Measurements from ENCODE around the gene GMPR.

Gene GMPR

DNA sequence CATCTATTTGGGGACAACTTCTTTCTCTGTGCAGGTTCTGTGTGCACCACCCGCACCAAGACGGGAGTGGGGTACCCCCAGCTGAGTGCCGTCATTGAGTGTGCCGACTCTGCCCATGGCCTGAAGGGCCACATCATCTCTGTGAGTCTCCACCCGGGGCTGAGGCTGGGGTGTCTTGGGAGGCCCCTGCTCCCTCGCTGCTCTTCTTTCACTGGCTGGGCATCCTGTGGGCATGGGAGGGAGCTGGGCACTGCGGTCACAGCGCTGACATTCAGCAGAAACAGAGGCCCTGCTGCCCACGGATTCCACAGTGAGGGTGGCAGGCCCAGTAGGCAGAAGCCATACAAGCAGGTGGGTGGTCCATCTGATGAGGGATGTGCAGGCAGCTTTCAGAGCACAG is 40.4 kb downstream of the GMPR start:
- in situ Hi-C loops (cut with HindIII; ENCODE audit: low sequenced_read_pairs) = no loop called here
- no peak for DNase-seq (ENCODE audit: low read depth, low spot score)
- no peak overlapping the region for H3K4me3 ChIP-seq (ENCODE audit: low read depth, low read length)
- TF ChIP-seq, protein P1, sequence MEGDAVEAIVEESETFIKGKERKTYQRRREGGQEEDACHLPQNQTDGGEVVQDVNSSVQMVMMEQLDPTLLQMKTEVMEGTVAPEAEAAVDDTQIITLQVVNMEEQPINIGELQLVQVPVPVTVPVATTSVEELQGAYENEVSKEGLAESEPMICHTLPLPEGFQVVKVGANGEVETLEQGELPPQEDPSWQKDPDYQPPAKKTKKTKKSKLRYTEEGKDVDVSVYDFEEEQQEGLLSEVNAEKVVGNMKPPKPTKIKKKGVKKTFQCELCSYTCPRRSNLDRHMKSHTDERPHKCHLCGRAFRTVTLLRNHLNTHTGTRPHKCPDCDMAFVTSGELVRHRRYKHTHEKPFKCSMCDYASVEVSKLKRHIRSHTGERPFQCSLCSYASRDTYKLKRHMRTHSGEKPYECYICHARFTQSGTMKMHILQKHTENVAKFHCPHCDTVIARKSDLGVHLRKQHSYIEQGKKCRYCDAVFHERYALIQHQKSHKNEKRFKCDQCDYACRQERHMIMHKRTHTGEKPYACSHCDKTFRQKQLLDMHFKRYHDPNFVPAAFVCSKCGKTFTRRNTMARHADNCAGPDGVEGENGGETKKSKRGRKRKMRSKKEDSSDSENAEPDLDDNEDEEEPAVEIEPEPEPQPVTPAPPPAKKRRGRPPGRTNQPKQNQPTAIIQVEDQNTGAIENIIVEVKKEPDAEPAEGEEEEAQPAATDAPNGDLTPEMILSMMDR (IDR thresholded peaks at IDR 0.05; ENCODE audit: low read depth, low read length) = no peak

DNA sequence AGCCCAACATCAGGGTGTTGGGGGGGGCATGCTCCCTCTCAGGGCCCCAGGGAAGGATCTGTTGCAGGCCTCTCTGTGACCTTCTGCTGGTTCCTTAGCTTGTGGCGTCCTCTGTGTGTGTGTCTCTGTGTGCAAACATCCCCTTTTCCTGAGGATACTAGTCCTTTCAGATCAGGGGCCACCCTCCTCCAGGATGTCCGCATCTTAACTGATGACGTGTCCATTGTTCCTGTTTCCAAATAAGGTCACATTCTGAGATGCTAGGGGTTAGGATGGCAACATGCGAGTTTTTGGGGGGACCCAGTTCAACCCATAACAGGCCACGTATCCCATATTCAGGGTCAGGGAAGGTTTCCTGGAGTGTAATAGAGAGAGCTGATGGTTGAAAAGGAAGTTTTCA is 40.9 kb downstream of the GMPR start:
- in situ Hi-C loops (cut with HindIII; ENCODE audit: low sequenced_read_pairs) = no loop called here
- H3K4me3 ChIP-seq (ENCODE audit: low read depth, low read length) = no peak overlapping the region
- no peak for DNase-seq (ENCODE audit: low read depth, low spot score)
- TF ChIP-seq, protein P1 (IDR thresholded peaks at IDR 0.05; ENCODE audit: low read depth, low read length) = no peak

DNA sequence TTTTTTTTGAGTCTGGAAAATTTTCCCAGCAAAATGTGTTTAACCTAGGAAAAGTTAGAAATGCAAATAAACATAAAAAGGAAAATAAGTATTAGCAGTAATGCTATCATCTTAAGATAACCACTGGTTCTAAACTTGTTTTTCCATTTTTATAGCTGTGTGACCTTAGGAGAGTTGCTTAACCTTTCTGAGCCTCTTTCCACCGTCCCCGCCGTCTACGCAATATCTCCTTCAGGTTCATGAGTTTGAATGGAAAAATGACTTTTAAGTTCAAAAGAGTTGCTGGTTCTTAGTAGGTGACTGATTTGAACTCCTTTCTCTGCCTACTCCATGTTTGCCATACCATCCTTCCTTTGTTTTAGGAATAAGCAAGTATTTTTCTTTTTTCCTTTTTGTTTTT is 44.0 kb downstream of the GMPR start:
- H3K4me3 ChIP-seq (ENCODE audit: low read depth, low read length) = no peak overlapping the region
- DNase-seq (ENCODE audit: low read depth, low spot score) = no peak
- TF ChIP-seq, protein P1 (IDR thresholded peaks at IDR 0.05; ENCODE audit: low read depth, low read length) = no peak
- in situ Hi-C loops (cut with HindIII; ENCODE audit: low sequenced_read_pairs) = no loop called here

- in situ Hi-C loops (cut with HindIII; ENCODE audit: low sequenced_read_pairs) = no loop called here
- TF ChIP-seq, protein P1 (IDR thresholded peaks at IDR 0.05; ENCODE audit: low read depth, low read length) = no peak
- H3K4me3 ChIP-seq (ENCODE audit: low read depth, low read length) = no peak overlapping the region
- no peak for DNase-seq (ENCODE audit: low read depth, low spot score)
Observed at GRCh38 chr6:16284472-16284871, 46.1 kb downstream of the GMPR start.

- DNase-seq (ENCODE audit: low read depth, low spot score) = no peak
- no peak overlapping the region for H3K4me3 ChIP-seq (ENCODE audit: low read depth, low read length)
- in situ Hi-C loops (cut with HindIII; ENCODE audit: low sequenced_read_pairs) = no loop called here
- TF ChIP-seq, protein P1 (IDR thresholded peaks at IDR 0.05; ENCODE audit: low read depth, low read length) = no peak
Observed at GRCh38 chr6:16285467-16286150, 47.2 kb downstream of the GMPR start.

DNA sequence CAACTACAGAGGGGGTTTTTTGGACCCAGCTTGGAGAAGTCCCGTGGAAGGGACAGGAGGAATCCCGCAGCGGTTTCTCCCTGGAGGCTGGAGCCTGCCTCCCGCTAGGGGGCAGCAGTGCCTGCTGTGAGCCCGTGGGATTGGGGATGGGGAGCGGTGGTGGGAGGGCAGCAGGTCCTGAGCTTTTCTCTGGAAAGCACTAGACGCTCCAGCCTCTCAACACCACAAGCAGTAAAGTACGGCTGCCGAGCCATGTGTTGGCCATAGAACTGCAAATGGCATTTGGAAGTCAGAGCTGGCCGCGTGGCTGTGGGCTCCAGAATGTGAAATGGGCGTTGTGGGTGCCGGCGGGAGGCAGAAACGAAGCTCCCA is 47.8 kb downstream of the GMPR start:
- H3K4me3 ChIP-seq (ENCODE audit: low read depth, low read length) = no peak overlapping the region
- peak; percentile 34 for DNase-seq (ENCODE audit: low read depth, low spot score)
- TF ChIP-seq, protein P1 (IDR thresholded peaks at IDR 0.05; ENCODE audit: low read depth, low read length) = peak; percentile 93
- in situ Hi-C loops (cut with HindIII; ENCODE audit: low sequenced_read_pairs) = no loop called here

All from astrocyte of the spinal cord (primary cell).